ENCODE results near the gene NAPA.

The NAPA gene

DNA sequence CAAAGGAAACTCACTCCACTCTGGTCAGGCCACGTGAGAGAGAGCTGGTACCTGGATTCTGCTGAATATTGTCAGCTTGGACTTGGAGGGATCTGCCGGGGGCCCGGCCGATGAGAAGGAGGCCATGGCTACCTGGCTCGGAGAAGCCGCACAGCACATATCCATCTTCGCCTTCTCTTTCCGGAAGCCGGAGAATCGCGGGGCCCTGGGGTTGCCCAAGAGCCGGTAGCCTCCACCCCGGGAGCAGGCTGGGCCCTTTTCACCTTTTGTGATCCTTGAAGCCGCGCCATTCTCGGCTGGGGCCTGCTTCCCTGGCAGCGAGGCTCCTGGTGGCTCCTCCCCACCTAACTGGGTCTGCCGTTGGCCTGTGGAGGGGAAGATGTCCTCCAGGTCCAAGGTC is 29.2 kb upstream of the NAPA start:
- Histone ChIP-seq H3K27me3 (ENCODE audit: insufficient read depth, low read length, poor library complexity, severe bottlenecking) (no peaks in the 10 kb centered on the region), H3K4me2 (ENCODE audit: low read depth, low read length, poor library complexity, severe bottlenecking) (no peak overlapping the region), H3K4me1 (ENCODE audit: insufficient read depth, low read length, poor library complexity, severe bottlenecking) (peaks cover 10% of the 10 kb centered on the region), H3K36me3 (ENCODE audit: insufficient read depth, low read length) (no peaks in the 10 kb centered on the region), H3F3A (ENCODE audit: low read depth) (no peaks in the 10 kb centered on the region), H2AFZ (ENCODE audit: low read length) (no peak overlapping the region), H4K20me1 (ENCODE audit: insufficient read depth, low read length, poor library complexity, severe bottlenecking) (no peaks in the 10 kb centered on the region), H3K4me3 (ENCODE audit: low read length, poor library complexity, severe bottlenecking) (no peak overlapping the region), H3K9ac (ENCODE audit: low read depth, low read length, poor library complexity, severe bottlenecking) (no peak overlapping the region), H3K9me3 (ENCODE audit: insufficient read depth, low read depth, low read length) (no peaks in the 10 kb centered on the region), H3K9me2 (replicated peaks; ENCODE audit: low read depth, low read length) (no peaks in the 10 kb centered on the region), H3K79me2 (ENCODE audit: insufficient read depth, low read length) (no peaks in the 10 kb centered on the region)
- TF ChIP-seq, protein P1, sequence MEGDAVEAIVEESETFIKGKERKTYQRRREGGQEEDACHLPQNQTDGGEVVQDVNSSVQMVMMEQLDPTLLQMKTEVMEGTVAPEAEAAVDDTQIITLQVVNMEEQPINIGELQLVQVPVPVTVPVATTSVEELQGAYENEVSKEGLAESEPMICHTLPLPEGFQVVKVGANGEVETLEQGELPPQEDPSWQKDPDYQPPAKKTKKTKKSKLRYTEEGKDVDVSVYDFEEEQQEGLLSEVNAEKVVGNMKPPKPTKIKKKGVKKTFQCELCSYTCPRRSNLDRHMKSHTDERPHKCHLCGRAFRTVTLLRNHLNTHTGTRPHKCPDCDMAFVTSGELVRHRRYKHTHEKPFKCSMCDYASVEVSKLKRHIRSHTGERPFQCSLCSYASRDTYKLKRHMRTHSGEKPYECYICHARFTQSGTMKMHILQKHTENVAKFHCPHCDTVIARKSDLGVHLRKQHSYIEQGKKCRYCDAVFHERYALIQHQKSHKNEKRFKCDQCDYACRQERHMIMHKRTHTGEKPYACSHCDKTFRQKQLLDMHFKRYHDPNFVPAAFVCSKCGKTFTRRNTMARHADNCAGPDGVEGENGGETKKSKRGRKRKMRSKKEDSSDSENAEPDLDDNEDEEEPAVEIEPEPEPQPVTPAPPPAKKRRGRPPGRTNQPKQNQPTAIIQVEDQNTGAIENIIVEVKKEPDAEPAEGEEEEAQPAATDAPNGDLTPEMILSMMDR (conservative IDR thresholded peaks at IDR 0.05; ENCODE audit: low read length) = no peak
- TF ChIP-seq EZH2phosphoT487 (IDR thresholded peaks at IDR 0.05; ENCODE audit: borderline replicate concordance) = no peak

DNA sequence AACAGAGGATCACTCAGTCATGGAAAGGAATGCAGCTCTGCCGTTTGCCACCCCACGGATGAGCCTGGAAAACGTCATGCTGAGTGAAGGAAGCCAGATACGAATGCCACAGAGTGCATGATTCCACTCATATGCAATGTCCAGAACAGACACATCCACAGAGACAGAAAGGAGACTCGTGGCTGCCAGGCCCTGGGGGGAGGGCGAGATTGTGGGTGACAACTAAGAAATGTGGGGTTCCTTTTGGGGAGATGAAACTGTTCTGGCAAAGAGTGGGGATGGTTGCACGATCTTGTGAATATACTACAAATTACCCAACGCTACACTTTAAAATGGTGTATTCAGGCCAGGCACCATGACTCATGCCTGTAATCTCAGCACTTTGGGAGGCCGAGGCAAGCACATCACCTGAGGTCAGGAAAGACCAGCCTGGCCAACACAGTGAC is 27.2 kb upstream of the NAPA start:
- no peaks in the 10 kb centered on the region for H3F3A ChIP-seq (ENCODE audit: low read depth)
- H2AFZ ChIP-seq (ENCODE audit: low read length) = no peak overlapping the region
- H4K20me1 ChIP-seq (ENCODE audit: insufficient read depth, low read length, poor library complexity, severe bottlenecking) = no peaks in the 10 kb centered on the region
- TF ChIP-seq EZH2phosphoT487 (IDR thresholded peaks at IDR 0.05; ENCODE audit: borderline replicate concordance) = no peak
- TF ChIP-seq, protein P1 (conservative IDR thresholded peaks at IDR 0.05; ENCODE audit: low read length) = no peak
- no peaks in the 10 kb centered on the region for H3K9me3 ChIP-seq (ENCODE audit: insufficient read depth, low read depth, low read length)
- H3K36me3 ChIP-seq (ENCODE audit: insufficient read depth, low read length) = no peaks in the 10 kb centered on the region
- no peaks in the 10 kb centered on the region for H3K79me2 ChIP-seq (ENCODE audit: insufficient read depth, low read length)
- H3K4me2 ChIP-seq (ENCODE audit: low read depth, low read length, poor library complexity, severe bottlenecking) = peak overlapping the region; percentile 22
- H3K9ac ChIP-seq (ENCODE audit: low read depth, low read length, poor library complexity, severe bottlenecking) = no peak overlapping the region
- no peaks in the 10 kb centered on the region for H3K9me2 ChIP-seq (replicated peaks; ENCODE audit: low read depth, low read length)
- H3K4me1 ChIP-seq (ENCODE audit: insufficient read depth, low read length, poor library complexity, severe bottlenecking) = peaks cover 10% of the 10 kb centered on the region
- H3K27me3 ChIP-seq (ENCODE audit: insufficient read depth, low read length, poor library complexity, severe bottlenecking) = no peaks in the 10 kb centered on the region
- H3K4me3 ChIP-seq (ENCODE audit: low read length, poor library complexity, severe bottlenecking) = no peak overlapping the region

DNA sequence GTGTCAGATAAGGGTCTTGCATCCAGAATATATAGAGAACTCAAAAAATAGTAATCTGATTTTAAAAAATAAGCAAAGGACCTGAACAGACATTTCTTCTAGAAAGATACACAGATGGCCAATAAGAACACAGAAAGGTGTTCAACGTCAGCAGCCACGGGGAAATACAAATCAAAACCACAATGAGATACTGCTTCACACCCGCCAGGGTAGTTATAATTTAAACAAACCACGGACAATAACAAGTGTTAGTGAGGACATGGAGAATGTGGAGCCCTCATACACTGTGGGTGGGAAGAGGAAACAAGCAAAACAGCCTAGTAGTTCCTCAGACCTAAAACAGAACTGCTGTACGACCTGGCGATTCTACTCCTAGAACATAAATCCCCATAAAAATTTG is 26.7 kb upstream of the NAPA start:
- Histone ChIP-seq H3K9me3 (ENCODE audit: insufficient read depth, low read depth, low read length) (no peaks in the 10 kb centered on the region), H3K4me2 (ENCODE audit: low read depth, low read length, poor library complexity, severe bottlenecking) (peak overlapping the region; percentile 22), H3K4me1 (ENCODE audit: insufficient read depth, low read length, poor library complexity, severe bottlenecking) (peaks cover 10% of the 10 kb centered on the region), H3K36me3 (ENCODE audit: insufficient read depth, low read length) (no peaks in the 10 kb centered on the region), H4K20me1 (ENCODE audit: insufficient read depth, low read length, poor library complexity, severe bottlenecking) (no peaks in the 10 kb centered on the region), H3K9me2 (replicated peaks; ENCODE audit: low read depth, low read length) (no peaks in the 10 kb centered on the region), H2AFZ (ENCODE audit: low read length) (no peak overlapping the region), H3K9ac (ENCODE audit: low read depth, low read length, poor library complexity, severe bottlenecking) (no peak overlapping the region), H3K27me3 (ENCODE audit: insufficient read depth, low read length, poor library complexity, severe bottlenecking) (no peaks in the 10 kb centered on the region), H3K79me2 (ENCODE audit: insufficient read depth, low read length) (no peaks in the 10 kb centered on the region), H3K4me3 (ENCODE audit: low read length, poor library complexity, severe bottlenecking) (no peak overlapping the region), H3F3A (ENCODE audit: low read depth) (no peaks in the 10 kb centered on the region)
- TF ChIP-seq, protein P1 (conservative IDR thresholded peaks at IDR 0.05; ENCODE audit: low read length) = no peak
- TF ChIP-seq EZH2phosphoT487 (IDR thresholded peaks at IDR 0.05; ENCODE audit: borderline replicate concordance) = no peak

All from Loucy (cell line).